Heart left ventricle (tissue), 16 donors: ENCODE measurements around the gene CPT1B. TPM values are rescaled to one million over a fixed set of nuclear protein-coding genes. Genes with fewer than 3 reads are reported as not detected.
"Not testable (repeated sequence)": the region's sequence is repeated elsewhere in the genome, so short reads cannot be mapped to it uniquely, and the experiment has no call there.

ENCODE experiments used
- ATAC-seq, 4 donors: fragments of 200-7000 bp; cut with Tn5 transposase; one replicate each; pipeline ENCODE4 v1.9.1; 2020 to 2022; ENCODE audit warnings: moderate library complexity in 4 of 4, mild to moderate bottlenecking in 3 of 4, moderate number of reproducible peaks in 1 of 4
- DNase-seq, 5 donors: peaks; one replicate each; pipeline ENCODE4 v3.0.0-alpha.2; 2020
- H3K27ac ChIP-seq, 12 donors: fragments of 200-600 bp; sonication (generic) in 4 of 12; one replicate each; pipeline versions ENCODE4 v1.5.0 to v1.8.0; 2016 to 2022; ENCODE audit warnings: mild to moderate bottlenecking in 2 of 12
- H3K27me3 ChIP-seq, 9 donors: fragments of 200-600 bp; sonication (generic) in 2 of 9; one replicate each; pipeline versions ENCODE4 v1.5.1 to v1.8.0; 2016 to 2022; ENCODE audit warnings: mild to moderate bottlenecking in 3 of 9
- H3K36me3 ChIP-seq, 9 donors: fragments of 200-600 bp; sonication (generic) in 2 of 9; one replicate each; pipeline versions ENCODE4 v1.5.0 to v1.8.0; 2018 to 2022; ENCODE audit warnings: mild to moderate bottlenecking in 2 of 9
- H3K4me1 ChIP-seq, 12 donors: fragments of 200-600 bp; sonication (generic) in 4 of 12; one replicate each; pipeline versions ENCODE4 v1.5.0 to v1.8.0; 2016 to 2022; ENCODE audit warnings: mild to moderate bottlenecking in 3 of 12
- H3K4me3 ChIP-seq, 12 donors: fragments of 200-600 bp; sonication (generic) in 4 of 12; one replicate each; pipeline versions ENCODE4 v1.5.0 to v1.8.0; 2017 to 2022; ENCODE audit warnings: mild to moderate bottlenecking in 9 of 12, moderate library complexity in 4 of 12
- H3K9me3 ChIP-seq, 12 donors: fragments of 200-600 bp; sonication (generic) in 4 of 12; one replicate each; pipeline versions ENCODE4 v1.5.0 to v1.8.0; 2016 to 2022; ENCODE audit warnings: mild to moderate bottlenecking in 1 of 12
- POLR2A ChIP-seq, 2 donors: fragments of 450-650 bp; IDR thresholded peaks; one replicate each; pipeline ENCODE4 v1.6.1; 2017; ENCODE audit warnings: antibody characterized with exemption in 2 of 2, mild to moderate bottlenecking in 2 of 2, moderate library complexity in 2 of 2
- WGBS, 4 donors: extraction: QIAGEN DNeasy Blood & Tissue Kit in 2 of 4; methylation state at CpG; one replicate each; pipeline versions ENCODE4 v1.1.5 to v1.1.7; 2013 to 2018; 5-methylcytosine and 5-hydroxymethylcytosine counted together
- intact Hi-C, 10 donors: fragments of 100-400 bp; cut with DNase I; formaldehyde crosslinking; loops; one replicate each; pipeline versions ENCODE4 v1.11.1 to v1.14.2; 2022
- polyA plus RNA-seq, 2 donors: library from polyadenylated mRNA; stranded (reverse); fragments of 200-250 nt; gene quantifications; one replicate each; pipeline ENCODE4 v1.2.3, GENCODE V29; 2013
- total RNA-seq, 9 donors: library from RNA; depleted of rRNA in 2 of 9; stranded (reverse); fragments of >200 nt in 2 of 9; fragmentation: NEBNext Ultra II Directional in 3 of 9; extraction: Animal tissue kit (Norgen Biotek cat#: 25700) in 3 of 9; gene quantifications; one replicate each; pipeline versions ENCODE4 v1.1.0 to v1.2.4, GENCODE V29; 2016 to 2023
- TF ChIP-seq, protein P1 (sequence below), 12 donors: fragments of 200-600 bp; sonication (generic) in 4 of 12; IDR thresholded peaks; one replicate each; pipeline versions ENCODE4 v1.5.0 to v1.8.0; 2018 to 2022; ENCODE audit warnings: antibody characterized with exemption in 12 of 12, mild to moderate bottlenecking in 5 of 12
- donor health status: ischemic (EF 13 %, LVEDD 7.1; RV severe dilation, severe dysfunction).
- donor health status: healthy with polysubstance abuse.
- donor health status: DM: no; HTN: yes; CAD: no.
- donor health status: DM: no; HTN: no; CAD: no.
- donor health status: ischemic (EF 25% LVEDD 6.9; RV normal size, moderate dysfunction).
- donor health status: ischemic (EF 25% LVEDD 5.7; RV mildly dilated, moderate dysfunction).
- donor health status: healthy.
- donor health status: DM: yes; HTN: yes; CAD: no.
- donor health status: ischemic (EF 35%, LVEDD 5.7; RV mildly dilated, moderate dysfunction).
- donor health status: nonischemic (EF 11% LVEDD 7.7; RV severe dilation, severe dysfunction).
- donor health status: DM: yes; HTN: yes; CAD: no.
- donor health status: PGD.
- donor health status: ischemic (EF 29% LVEDD 5.4; RV normal size, mild dysfunction).
- donor health status: nonischemic (EF 23%, LVEDD 6.1; RV moderate dilation, normal function).

The CPT1B gene
- total and polyA plus RNA-seq, 11 donors: 51.4 to 467 (median 303) TPM

DNA sequence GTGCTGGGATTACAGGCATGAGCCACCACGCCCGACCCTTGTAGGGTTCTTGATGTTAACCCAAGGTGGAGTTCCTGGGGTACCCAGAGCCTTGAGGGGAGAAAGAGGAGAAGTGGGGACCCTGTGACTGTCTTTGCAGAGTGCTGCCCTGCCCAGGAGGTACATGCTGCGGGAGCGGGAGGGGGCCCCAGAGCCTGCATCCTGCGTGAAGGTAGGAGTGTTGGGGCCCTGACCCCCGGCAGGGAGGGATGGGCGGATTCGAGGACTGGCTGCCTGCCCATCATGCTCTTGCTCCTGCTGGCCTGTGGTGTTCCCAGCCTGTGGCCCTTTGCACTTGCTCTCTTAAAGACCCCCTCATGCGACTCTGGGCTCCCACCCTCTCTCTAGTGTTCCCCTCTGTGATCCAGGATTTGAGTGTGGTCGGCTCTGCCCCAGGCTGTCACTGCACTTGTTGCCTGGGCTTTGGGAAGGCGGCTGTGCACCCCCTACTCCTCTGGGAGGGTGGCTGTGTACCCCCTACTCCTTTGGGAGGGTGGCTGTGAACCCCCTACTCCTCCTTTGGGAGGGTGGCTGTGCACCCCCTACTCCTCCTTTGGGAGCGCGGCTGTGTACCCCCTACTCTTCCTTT, 57.3 kb downstream of the CPT1B start:
- TF ChIP-seq, protein P1, sequence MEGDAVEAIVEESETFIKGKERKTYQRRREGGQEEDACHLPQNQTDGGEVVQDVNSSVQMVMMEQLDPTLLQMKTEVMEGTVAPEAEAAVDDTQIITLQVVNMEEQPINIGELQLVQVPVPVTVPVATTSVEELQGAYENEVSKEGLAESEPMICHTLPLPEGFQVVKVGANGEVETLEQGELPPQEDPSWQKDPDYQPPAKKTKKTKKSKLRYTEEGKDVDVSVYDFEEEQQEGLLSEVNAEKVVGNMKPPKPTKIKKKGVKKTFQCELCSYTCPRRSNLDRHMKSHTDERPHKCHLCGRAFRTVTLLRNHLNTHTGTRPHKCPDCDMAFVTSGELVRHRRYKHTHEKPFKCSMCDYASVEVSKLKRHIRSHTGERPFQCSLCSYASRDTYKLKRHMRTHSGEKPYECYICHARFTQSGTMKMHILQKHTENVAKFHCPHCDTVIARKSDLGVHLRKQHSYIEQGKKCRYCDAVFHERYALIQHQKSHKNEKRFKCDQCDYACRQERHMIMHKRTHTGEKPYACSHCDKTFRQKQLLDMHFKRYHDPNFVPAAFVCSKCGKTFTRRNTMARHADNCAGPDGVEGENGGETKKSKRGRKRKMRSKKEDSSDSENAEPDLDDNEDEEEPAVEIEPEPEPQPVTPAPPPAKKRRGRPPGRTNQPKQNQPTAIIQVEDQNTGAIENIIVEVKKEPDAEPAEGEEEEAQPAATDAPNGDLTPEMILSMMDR (IDR thresholded peaks at IDR 0.05): no peak
- no peak for TF ChIP-seq POLR2A (IDR thresholded peaks at IDR 0.05)
- DNase-seq (no peak), ATAC-seq (no peak)
- Histone ChIP-seq H3K4me3 (no peak overlapping the region), H3K36me3 (peaks cover 0 to 91% (median 76%) of the 10 kb centered on the region in 9 donors), H3K4me1 (peaks cover 0 to 19% (median 12%) of the 10 kb centered on the region in 12 donors), H3K27ac (no peak overlapping the region), H3K27me3 (no peaks in the 10 kb centered on the region), H3K9me3 (no peaks in the 10 kb centered on the region)
- 95 to 96% (median 95%) methylated on average over 10 to 13 of the region's 13 CpGs for WGBS, 4 donors
- intact Hi-C loops: loop anchor here in 1 of 10 donors (10.0 kb wide), 1 partner anchor 276 kb away; the partner anchor contains the start of gene TUBGCP6

DNA sequence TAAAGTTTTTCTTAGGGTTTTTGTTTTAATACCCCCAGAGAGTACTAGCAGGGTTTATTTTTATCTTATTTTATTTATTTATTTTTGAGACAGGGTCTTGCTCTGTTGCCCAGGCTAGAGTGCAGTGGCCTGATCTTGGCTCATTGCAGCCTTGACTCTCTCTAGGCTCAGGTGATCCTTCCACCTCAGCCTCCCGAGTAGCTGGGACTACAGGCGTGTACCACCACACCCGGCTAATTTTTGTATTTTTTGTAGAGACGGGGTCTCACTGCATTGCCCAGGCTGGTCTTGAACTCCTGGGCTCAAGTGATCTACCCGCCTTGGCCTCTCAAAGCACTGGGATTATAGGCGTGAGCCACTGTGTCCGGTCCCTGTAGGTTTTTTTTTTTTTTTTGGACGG, 58.0 kb downstream of the CPT1B start:
- H3K4me3 ChIP-seq, H3K9me3 ChIP-seq, ATAC-seq, H3K27ac ChIP-seq, DNase-seq, H3K27me3 ChIP-seq: not testable (repeated sequence)
- intact Hi-C loops: loop anchor here in 1 of 10 donors (10.0 kb wide), 1 partner anchor 275 kb away; the partner anchor contains the start of gene TUBGCP6
- Histone ChIP-seq H3K4me1 (peaks cover 0 to 15% (median 12%) of the 10 kb centered on the region in 12 donors), H3K36me3 (peaks cover 0 to 92% (median 76%) of the 10 kb centered on the region in 9 donors)
- 95 to 96% (median 95%) methylated on average over 8 of the region's 8 CpGs for WGBS, 4 donors

GRCh38 chr22:50519151-50519550, 59.1 kb downstream of the CPT1B start:
- ATAC-seq (no peak), DNase-seq (peak in 1 of 5 donors; percentile 12)
- Histone ChIP-seq H3K36me3 (peaks cover 0 to 88% (median 76%) of the 10 kb centered on the region in 9 donors), H3K27me3 (no peaks in the 10 kb centered on the region), H3K4me1 (peaks cover 0 to 5% (median 2%) of the 10 kb centered on the region in 12 donors), H3K27ac (no peak overlapping the region), H3K9me3 (no peaks in the 10 kb centered on the region), H3K4me3 (no peak overlapping the region)
- WGBS, 4 donors: 92 to 98% (median 96%) methylated on average over 7 to 8 of the region's 8 CpGs
- TF ChIP-seq, protein P1 (IDR thresholded peaks at IDR 0.05): no peak
- TF ChIP-seq POLR2A (IDR thresholded peaks at IDR 0.05): no peak
- intact Hi-C loops: no loop called here

Other genes with a start within 250 kb of the CPT1B start
- gene PPP6R2, start 235.1 kb downstream of the CPT1B start, total RNA-seq: 10 to 100 TPM; 31.6 to 68.1 (median 41.5) TPM
- 10 to 100 TPM; 29.6 to 42.4 TPM for gene PPP6R2, start 235.1 kb downstream of the CPT1B start, polyA plus RNA-seq
- 10 to 100 TPM; 44.9 to 91.8 (median 63.2) TPM for gene SBF1, start 103.4 kb downstream of the CPT1B start, total RNA-seq
- gene SBF1, start 103.4 kb downstream of the CPT1B start, polyA plus RNA-seq: 10 to 100 TPM; 38.2 to 63.8 TPM
- under 1 TPM in 3 of 9 donors, not detected in 6; 0.04 to 0.67 (median 0.19) TPM for gene ADM2, start 96.9 kb downstream of the CPT1B start, total RNA-seq
- gene ADM2, start 96.9 kb downstream of the CPT1B start, polyA plus RNA-seq: under 1 TPM in 1 of 2 donors, not detected in 1; 0.22 TPM
- not detected for gene MIOX, start 91.6 kb downstream of the CPT1B start, total RNA-seq
- not detected for gene MIOX, start 91.6 kb downstream of the CPT1B start, polyA plus RNA-seq
- gene LMF2, start 70.7 kb downstream of the CPT1B start, total RNA-seq: 10 to 100 TPM; 20.9 to 46.5 (median 32.1) TPM
- 10 to 100 TPM; 22.6 to 34.8 TPM for gene LMF2, start 70.7 kb downstream of the CPT1B start, polyA plus RNA-seq
- gene NCAPH2, start 70.2 kb downstream of the CPT1B start, total RNA-seq: 10 to 100 TPM; 24.7 to 34.5 (median 27.9) TPM
- gene NCAPH2, start 70.2 kb downstream of the CPT1B start, polyA plus RNA-seq: 10 to 100 TPM; 33.9 to 43.3 TPM
- gene SCO2, start 52.8 kb downstream of the CPT1B start, total RNA-seq: 1 to 10 TPM in 2 of 9 donors, under 1 TPM in 2, not detected in 5; 0.67 to 2.6 (median 0.94) TPM
- gene SCO2, start 52.8 kb downstream of the CPT1B start, polyA plus RNA-seq: 1 to 10 TPM in 1 of 2 donors, not detected in 1; 2.0 TPM
- 100 to 1,000 TPM in 1 of 9 donors, 10 to 100 TPM in 6, 1 to 10 TPM in 2; 8.3 to 198 (median 21.7) TPM for gene TYMP, start 48.4 kb downstream of the CPT1B start, total RNA-seq
- gene TYMP, start 48.4 kb downstream of the CPT1B start, polyA plus RNA-seq: 10 to 100 TPM; 11.8 to 45.1 TPM
- gene KLHDC7B, start 32.5 kb downstream of the CPT1B start, total RNA-seq: 1 to 10 TPM in 1 of 9 donors, under 1 TPM in 3, not detected in 5; 0.08 to 1.3 (median 0.14) TPM
- gene KLHDC7B, start 32.5 kb downstream of the CPT1B start, polyA plus RNA-seq: under 1 TPM in 1 of 2 donors, not detected in 1; 0.08 TPM
- not detected for gene SYCE3, start 15.5 kb downstream of the CPT1B start, total RNA-seq
- gene SYCE3, start 15.5 kb downstream of the CPT1B start, polyA plus RNA-seq: not detected
- gene CHKB, start 4.4 kb upstream of the CPT1B start, total RNA-seq: 10 to 100 TPM; 23.3 to 54.6 (median 35.6) TPM
- 10 to 100 TPM; 16.7 to 77.1 TPM for gene CHKB, start 4.4 kb upstream of the CPT1B start, polyA plus RNA-seq
- gene MAPK8IP2, start 22.4 kb upstream of the CPT1B start, total RNA-seq: under 1 TPM; 0.09 to 0.79 (median 0.25) TPM
- gene MAPK8IP2, start 22.4 kb upstream of the CPT1B start, polyA plus RNA-seq: under 1 TPM; 0.23 to 0.35 TPM
- 10 to 100 TPM; 19.1 to 40.5 (median 27.2) TPM for gene ARSA, start 49.7 kb upstream of the CPT1B start, total RNA-seq
- gene ARSA, start 49.7 kb upstream of the CPT1B start, polyA plus RNA-seq: 10 to 100 TPM; 16.7 to 25.0 TPM
- gene SHANK3, start 94.4 kb upstream of the CPT1B start, total RNA-seq: 10 to 100 TPM; 11.3 to 36.0 (median 21.9) TPM
- gene SHANK3, start 94.4 kb upstream of the CPT1B start, polyA plus RNA-seq: 10 to 100 TPM; 14.9 to 23.2 TPM
- 1 to 10 TPM in 2 of 9 donors, under 1 TPM in 5, not detected in 2; 0.35 to 1.2 (median 0.50) TPM for gene ACR, start 159.8 kb upstream of the CPT1B start, total RNA-seq
- under 1 TPM; 0.12 to 0.53 TPM for gene ACR, start 159.8 kb upstream of the CPT1B start, polyA plus RNA-seq
- 10 to 100 TPM in 1 of 9 donors, 1 to 10 TPM in 8; 3.8 to 12.7 (median 6.4) TPM for gene RABL2B, start 205.2 kb upstream of the CPT1B start, total RNA-seq
- gene RABL2B, start 205.2 kb upstream of the CPT1B start, polyA plus RNA-seq: 1 to 10 TPM; 6.7 to 9.1 TPM